PFSK-1 (cell line): ENCODE results near the gene NCAM2.

Experiments
- POLR2AphosphoS5 ChIP-seq: IDR thresholded peaks from 2 replicates; pipeline ENCODE4 v1.6.1; 2012; ENCODE audit warnings: low read depth, mild to moderate bottlenecking, control low read depth, low read length, moderate library complexity
- SIN3A ChIP-seq: IDR thresholded peaks from 2 replicates; pipeline ENCODE4 v1.6.1; 2012; ENCODE audit warnings: mild to moderate bottlenecking, low read length, moderate library complexity, borderline replicate concordance; ENCODE audit not compliant: insufficient read depth
- TAF1 ChIP-seq: IDR thresholded peaks from 2 replicates; pipeline ENCODE4 v1.6.1; 2012; ENCODE audit warnings: low read length, control low read depth, borderline replicate concordance; ENCODE audit not compliant: insufficient read depth
- TF ChIP-seq, protein P1 (sequence below), 2 experiments: IDR thresholded peaks; 2 replicates each; pipeline versions ENCODE4 v1.6.1 to v1.8.0; 2011 to 2012; ENCODE audit warnings: low read depth in 2 of 2, low read length in 2 of 2, control low read depth in 1 of 2, inconsistent platforms in 1 of 2, mild to moderate bottlenecking in 1 of 2, moderate library complexity in 1 of 2; ENCODE audit not compliant: insufficient read depth in 1 of 2

GRCh38 chr21:21387916-21388315, 389.7 kb downstream of the NCAM2 start:
- TF ChIP-seq POLR2AphosphoS5: no peak
- no peak for TF ChIP-seq TAF1
- no peak for TF ChIP-seq SIN3A
- TF ChIP-seq, protein P1, sequence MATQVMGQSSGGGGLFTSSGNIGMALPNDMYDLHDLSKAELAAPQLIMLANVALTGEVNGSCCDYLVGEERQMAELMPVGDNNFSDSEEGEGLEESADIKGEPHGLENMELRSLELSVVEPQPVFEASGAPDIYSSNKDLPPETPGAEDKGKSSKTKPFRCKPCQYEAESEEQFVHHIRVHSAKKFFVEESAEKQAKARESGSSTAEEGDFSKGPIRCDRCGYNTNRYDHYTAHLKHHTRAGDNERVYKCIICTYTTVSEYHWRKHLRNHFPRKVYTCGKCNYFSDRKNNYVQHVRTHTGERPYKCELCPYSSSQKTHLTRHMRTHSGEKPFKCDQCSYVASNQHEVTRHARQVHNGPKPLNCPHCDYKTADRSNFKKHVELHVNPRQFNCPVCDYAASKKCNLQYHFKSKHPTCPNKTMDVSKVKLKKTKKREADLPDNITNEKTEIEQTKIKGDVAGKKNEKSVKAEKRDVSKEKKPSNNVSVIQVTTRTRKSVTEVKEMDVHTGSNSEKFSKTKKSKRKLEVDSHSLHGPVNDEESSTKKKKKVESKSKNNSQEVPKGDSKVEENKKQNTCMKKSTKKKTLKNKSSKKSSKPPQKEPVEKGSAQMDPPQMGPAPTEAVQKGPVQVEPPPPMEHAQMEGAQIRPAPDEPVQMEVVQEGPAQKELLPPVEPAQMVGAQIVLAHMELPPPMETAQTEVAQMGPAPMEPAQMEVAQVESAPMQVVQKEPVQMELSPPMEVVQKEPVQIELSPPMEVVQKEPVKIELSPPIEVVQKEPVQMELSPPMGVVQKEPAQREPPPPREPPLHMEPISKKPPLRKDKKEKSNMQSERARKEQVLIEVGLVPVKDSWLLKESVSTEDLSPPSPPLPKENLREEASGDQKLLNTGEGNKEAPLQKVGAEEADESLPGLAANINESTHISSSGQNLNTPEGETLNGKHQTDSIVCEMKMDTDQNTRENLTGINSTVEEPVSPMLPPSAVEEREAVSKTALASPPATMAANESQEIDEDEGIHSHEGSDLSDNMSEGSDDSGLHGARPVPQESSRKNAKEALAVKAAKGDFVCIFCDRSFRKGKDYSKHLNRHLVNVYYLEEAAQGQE (IDR thresholded peaks at IDR 0.05; ENCODE audit: insufficient read depth in 1 of 2, low read depth in 2 of 2, low read length in 2 of 2): no peak
